Skeletal muscle tissue (tissue), 4 donors: Measurements from ENCODE around the gene GPR31. TPM values are rescaled to one million over a fixed set of nuclear protein-coding genes. Genes with fewer than 3 reads are reported as not detected.
"Not testable (repeated sequence)": the region's sequence is repeated elsewhere in the genome, so short reads cannot be mapped to it uniquely, and the experiment has no call there.

ENCODE experiments used
- H3K27ac ChIP-seq: one replicate; pipeline ENCODE4 v1.7.0; 2013; ENCODE audit warnings: mild to moderate bottlenecking, low read depth, low read length, inconsistent platforms
- H3K27me3 ChIP-seq, 3 donors: one replicate each; pipeline ENCODE4 v1.7.0; 2013; ENCODE audit warnings: low read length in 3 of 3; ENCODE audit not compliant: control insufficient read depth in 3 of 3, insufficient read depth in 3 of 3
- H3K36me3 ChIP-seq, 3 donors: one replicate each; pipeline ENCODE4 v1.7.0; 2013; ENCODE audit warnings: low read length in 3 of 3; ENCODE audit not compliant: control insufficient read depth in 3 of 3, insufficient read depth in 3 of 3
- H3K4me1 ChIP-seq, 3 donors: one replicate each; pipeline ENCODE4 v1.7.0; 2013; ENCODE audit warnings: low read length in 3 of 3, mild to moderate bottlenecking in 3 of 3; ENCODE audit not compliant: control insufficient read depth in 3 of 3, insufficient read depth in 3 of 3
- H3K4me3 ChIP-seq, 3 donors: one replicate each; pipeline ENCODE4 v1.7.0; 2013; ENCODE audit warnings: low read length in 3 of 3
- H3K9ac ChIP-seq, 3 donors: one replicate each; pipeline ENCODE4 v1.7.0; 2013; ENCODE audit warnings: low read length in 3 of 3, mild to moderate bottlenecking in 3 of 3, moderate library complexity in 2 of 3, low read depth in 1 of 3
- H3K9me3 ChIP-seq, 3 donors: one replicate each; pipeline ENCODE4 v1.7.0; 2013; ENCODE audit warnings: low read length in 3 of 3; ENCODE audit not compliant: control insufficient read depth in 3 of 3
- total RNA-seq: library from RNA; depleted of rRNA; stranded (reverse); fragments of >200 nt; gene quantifications from one replicate; pipeline ENCODE4 v1.2.3, GENCODE V29; 2014
- donor health status: Osteomylitis.

Gene GPR31
- total RNA-seq, 1 donor from 2014 or later: not detected

- not testable (repeated sequence) for H3K9me3 ChIP-seq, H3K4me3 ChIP-seq, H3K9ac ChIP-seq, H3K27me3 ChIP-seq, H3K27ac ChIP-seq, H3K4me1 ChIP-seq, H3K36me3 ChIP-seq
Observed at GRCh38 chr6:167191043-167191583, 33.3 kb upstream of the GPR31 start.

DNA sequence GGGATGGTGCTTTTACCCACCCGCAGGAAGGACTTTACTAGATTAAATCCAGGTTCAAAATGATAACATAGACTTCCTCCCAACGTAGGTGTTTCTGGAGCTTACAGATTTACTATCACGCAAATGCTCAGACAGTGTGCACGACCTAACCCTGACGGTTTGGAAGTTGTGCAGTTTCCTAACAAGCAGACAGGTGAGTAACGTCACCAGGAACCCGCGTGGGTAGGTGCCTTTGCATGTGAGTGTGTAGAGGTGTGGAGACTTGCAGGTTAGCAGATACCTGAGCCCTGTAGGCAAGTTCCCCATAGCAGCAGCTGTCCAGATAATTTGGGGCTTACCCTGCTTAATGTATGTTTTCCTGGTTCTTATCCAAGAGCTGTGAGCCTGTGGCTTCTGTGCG, 29.5 kb upstream of the GPR31 start:
- H3K9me3 ChIP-seq, H3K4me1 ChIP-seq, H3K9ac ChIP-seq, H3K4me3 ChIP-seq, H3K27me3 ChIP-seq, H3K27ac ChIP-seq, H3K36me3 ChIP-seq: not testable (repeated sequence)

DNA sequence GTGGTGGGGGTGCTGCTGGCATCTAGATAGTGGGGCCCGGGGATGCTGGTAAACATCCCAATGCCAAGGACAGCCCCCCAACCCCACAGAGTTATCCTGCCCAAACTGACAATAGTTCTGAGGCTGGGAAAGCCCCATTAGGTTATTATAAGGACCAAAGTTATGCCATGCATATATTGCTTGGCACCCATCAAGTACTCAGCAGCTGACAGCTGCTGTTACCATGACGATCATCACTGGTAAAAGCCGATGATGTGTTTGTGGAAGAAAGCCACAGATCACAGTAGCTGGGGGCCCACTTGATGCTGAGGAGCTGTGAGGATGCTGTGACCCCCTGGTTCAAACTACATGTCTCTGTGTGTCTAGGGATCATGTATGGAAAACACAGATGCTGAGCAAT, 27.3 kb upstream of the GPR31 start:
- not testable (repeated sequence) for H3K9me3 ChIP-seq, H3K9ac ChIP-seq, H3K4me1 ChIP-seq

GRCh38 chr6:167182913-167183314, 25.1 kb upstream of the GPR31 start:
- not testable (repeated sequence) for H3K27ac ChIP-seq, H3K4me1 ChIP-seq, H3K36me3 ChIP-seq, H3K27me3 ChIP-seq, H3K9ac ChIP-seq, H3K4me3 ChIP-seq, H3K9me3 ChIP-seq

More for the DNA sequence above, 27.3 kb upstream of the GPR31 start:
- not testable (repeated sequence) for H3K27me3 ChIP-seq, H3K27ac ChIP-seq, H3K4me3 ChIP-seq, H3K36me3 ChIP-seq

DNA sequence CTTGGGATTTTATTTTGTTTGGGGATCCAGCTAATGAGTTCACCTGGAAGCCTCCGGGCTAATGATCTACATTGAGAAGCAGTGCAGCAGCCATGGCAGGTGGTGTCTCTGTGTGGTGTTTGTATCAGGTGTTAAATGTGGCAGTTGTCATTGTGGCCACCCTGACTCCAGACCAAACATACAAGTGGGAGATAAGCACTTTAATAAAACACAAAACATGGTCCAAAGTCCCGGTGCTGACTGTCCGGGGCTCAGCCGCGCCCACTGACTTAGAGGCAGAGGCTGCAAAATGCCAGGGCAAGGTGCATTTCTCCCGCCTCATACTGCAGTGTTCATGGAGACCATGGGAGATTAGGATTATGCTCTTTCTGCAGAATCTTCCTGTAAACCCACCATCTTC, 23.6 kb upstream of the GPR31 start:
- not testable (repeated sequence) for H3K4me1 ChIP-seq, H3K27me3 ChIP-seq, H3K27ac ChIP-seq, H3K9me3 ChIP-seq, H3K4me3 ChIP-seq, H3K9ac ChIP-seq, H3K36me3 ChIP-seq

DNA sequence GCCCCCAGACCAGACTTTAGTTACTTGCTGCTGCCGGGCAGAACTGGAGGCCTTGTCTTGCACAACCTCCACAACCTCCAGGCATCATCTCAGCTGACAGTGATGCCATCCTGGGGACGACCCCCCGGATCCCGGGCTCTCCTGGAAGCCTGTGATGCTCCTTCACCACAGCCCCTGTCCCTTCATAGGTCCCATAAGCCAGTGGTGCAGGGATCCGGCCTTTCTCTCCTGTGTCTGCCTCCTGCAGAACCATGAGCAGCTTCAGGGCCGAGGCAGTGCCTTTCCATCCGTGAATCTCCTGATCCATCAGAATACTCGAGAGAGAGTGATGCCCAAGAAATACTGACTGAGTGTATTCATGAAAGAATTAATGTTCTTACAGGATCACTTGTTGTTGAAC, 22.3 kb upstream of the GPR31 start:
- H3K9ac ChIP-seq, H3K27me3 ChIP-seq, H3K4me3 ChIP-seq, H3K27ac ChIP-seq, H3K36me3 ChIP-seq, H3K4me1 ChIP-seq, H3K9me3 ChIP-seq: not testable (repeated sequence)

- H3K9ac ChIP-seq, H3K4me1 ChIP-seq: not testable (repeated sequence)
Observed at GRCh38 chr6:167178896-167179655, 21.3 kb upstream of the GPR31 start.

DNA sequence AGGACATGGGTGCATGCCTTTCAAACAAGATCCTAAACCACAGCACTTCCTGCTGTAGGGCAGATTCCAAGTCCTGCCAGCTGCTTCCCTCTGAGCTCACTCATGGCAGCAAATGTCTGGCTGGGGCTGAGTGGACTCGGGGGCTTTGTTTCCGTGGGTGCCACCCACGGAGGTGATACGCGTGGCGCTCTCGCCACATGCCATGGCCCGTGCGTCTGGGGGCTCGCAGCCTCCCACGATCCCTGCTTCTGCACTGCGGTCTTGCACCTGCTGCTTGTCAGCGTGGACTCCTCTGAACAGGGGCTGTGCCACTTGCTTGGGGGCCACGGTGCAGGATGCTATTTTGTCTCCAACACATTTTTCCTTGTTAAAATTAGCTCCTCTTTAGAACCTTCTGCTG, 19.5 kb upstream of the GPR31 start:
- not testable (repeated sequence) for H3K27ac ChIP-seq, H3K4me1 ChIP-seq, H3K9me3 ChIP-seq, H3K4me3 ChIP-seq, H3K36me3 ChIP-seq, H3K27me3 ChIP-seq, H3K9ac ChIP-seq

More at GRCh38 chr6:167178896-167179655, 21.3 kb upstream of the GPR31 start:
- not testable (repeated sequence) for H3K27me3 ChIP-seq, H3K4me3 ChIP-seq, H3K9me3 ChIP-seq, H3K27ac ChIP-seq, H3K36me3 ChIP-seq

DNA sequence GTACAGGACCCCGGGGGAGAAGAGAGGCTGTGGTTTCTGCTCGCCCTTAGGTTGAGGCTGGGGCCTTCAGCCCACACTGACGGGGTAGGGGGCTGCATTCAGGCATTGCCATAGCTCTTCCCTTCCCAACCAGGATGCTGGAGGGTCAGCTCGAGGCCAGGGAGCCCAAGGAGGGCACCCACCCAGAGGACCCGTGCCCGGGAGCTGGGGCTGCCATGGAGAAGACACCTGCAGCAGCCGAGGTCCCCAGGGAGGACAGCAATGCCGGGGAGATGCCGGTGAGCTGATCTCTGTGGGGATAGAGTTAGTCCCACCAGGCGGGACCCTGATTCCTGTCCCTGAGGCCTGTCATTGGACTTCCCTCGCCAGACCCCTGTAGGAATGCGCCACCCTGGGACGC, 14.2 kb upstream of the GPR31 start:
- H3K9ac ChIP-seq, H3K4me3 ChIP-seq: not testable (repeated sequence)

GRCh38 chr6:167171300-167171699, 13.5 kb upstream of the GPR31 start:
- not testable (repeated sequence) for H3K9me3 ChIP-seq, H3K36me3 ChIP-seq, H3K9ac ChIP-seq, H3K4me3 ChIP-seq, H3K4me1 ChIP-seq, H3K27ac ChIP-seq
- H3K27me3 ChIP-seq: peaks cover 4 to 21% (median 11%) of the 10 kb centered on the region in 3 donors

More for the DNA sequence above, 14.2 kb upstream of the GPR31 start:
- not testable (repeated sequence) for H3K4me1 ChIP-seq, H3K9me3 ChIP-seq, H3K27ac ChIP-seq, H3K36me3 ChIP-seq
- H3K27me3 ChIP-seq: peaks cover 4 to 21% (median 11%) of the 10 kb centered on the region in 3 donors
